SU-DHL-6 (cell line): ENCODE measurements around the gene ZMYND11.

ENCODE experiments used
- EZH2phosphoT487 ChIP-seq: fragments of 200-600 bp; sonication (generic), shearing (Covaris generic); conservative IDR thresholded peaks from 2 replicates; pipeline ENCODE4 v1.6.1; 2018; ENCODE audit warnings: mild to moderate bottlenecking, antibody characterized with exemption, low read length, moderate library complexity, mixed read lengths
- TF ChIP-seq, protein P1 (sequence below): fragments of 200-600 bp; sonication (generic); IDR thresholded peaks from one replicate; pipeline ENCODE4 v1.5.1; 2017; ENCODE audit warnings: antibody characterized with exemption, mild to moderate bottlenecking, low read length, moderate library complexity; ENCODE audit not compliant: insufficient read depth, poor library complexity, severe bottlenecking

DNA sequence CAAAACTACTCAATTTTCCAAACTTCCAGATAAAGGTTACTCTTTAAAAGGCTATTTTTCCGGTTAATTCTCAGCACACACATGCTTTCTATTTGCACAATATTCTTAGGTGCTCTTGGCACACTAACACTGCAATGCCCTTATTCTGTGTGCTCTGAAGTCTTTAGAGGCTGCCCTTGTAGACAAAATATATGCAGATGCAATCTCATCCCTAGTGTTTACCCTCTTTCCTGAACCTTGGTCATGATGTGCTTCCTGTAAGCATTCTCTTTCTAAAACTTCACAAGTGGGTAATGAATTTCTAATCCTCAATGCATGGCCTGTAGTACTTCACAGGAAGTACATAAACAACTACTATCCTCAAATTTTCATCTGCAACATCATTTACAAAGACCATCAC lies 45.1 kb upstream of the ZMYND11 start:
- TF ChIP-seq, protein P1, sequence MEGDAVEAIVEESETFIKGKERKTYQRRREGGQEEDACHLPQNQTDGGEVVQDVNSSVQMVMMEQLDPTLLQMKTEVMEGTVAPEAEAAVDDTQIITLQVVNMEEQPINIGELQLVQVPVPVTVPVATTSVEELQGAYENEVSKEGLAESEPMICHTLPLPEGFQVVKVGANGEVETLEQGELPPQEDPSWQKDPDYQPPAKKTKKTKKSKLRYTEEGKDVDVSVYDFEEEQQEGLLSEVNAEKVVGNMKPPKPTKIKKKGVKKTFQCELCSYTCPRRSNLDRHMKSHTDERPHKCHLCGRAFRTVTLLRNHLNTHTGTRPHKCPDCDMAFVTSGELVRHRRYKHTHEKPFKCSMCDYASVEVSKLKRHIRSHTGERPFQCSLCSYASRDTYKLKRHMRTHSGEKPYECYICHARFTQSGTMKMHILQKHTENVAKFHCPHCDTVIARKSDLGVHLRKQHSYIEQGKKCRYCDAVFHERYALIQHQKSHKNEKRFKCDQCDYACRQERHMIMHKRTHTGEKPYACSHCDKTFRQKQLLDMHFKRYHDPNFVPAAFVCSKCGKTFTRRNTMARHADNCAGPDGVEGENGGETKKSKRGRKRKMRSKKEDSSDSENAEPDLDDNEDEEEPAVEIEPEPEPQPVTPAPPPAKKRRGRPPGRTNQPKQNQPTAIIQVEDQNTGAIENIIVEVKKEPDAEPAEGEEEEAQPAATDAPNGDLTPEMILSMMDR: no peak
- TF ChIP-seq EZH2phosphoT487: no peak
